ENCODE results near the gene NF2. TPM values are rescaled to one million over a fixed set of nuclear protein-coding genes. Genes with fewer than 3 reads are reported as not detected.

The NF2 gene
- total and polyA plus RNA-seq, 2 experiments from 2014 or later, result 14.4 to 54.5 TPM

DNA sequence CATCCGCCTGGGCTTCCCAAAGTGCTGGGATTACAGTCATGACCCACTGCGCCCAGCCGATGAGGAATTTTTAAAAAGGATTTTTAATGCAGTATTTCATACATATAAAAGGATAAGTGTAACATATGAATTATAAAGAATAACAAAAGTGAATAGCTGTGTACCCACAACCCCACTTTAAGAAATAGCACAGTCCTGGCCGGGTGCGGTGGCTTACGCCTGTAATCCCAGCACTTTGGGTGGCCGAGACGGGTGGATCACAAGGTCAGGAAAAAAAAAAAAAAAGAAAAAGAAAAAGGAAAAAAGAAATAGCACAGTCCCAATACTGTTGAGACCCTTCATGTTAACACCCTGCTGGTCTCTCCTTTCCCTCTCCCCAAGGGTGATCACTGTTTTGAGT is 62.1 kb downstream of the NF2 start:
- Mint-ChIP-seq H3K27ac (no peak overlapping the region), H3K36me3 (ENCODE audit: low read depth) (peaks cover 11% of the 10 kb centered on the region; the same call in 2 of the 3 replicates), H3K4me3 (no peak overlapping the region), H3K27me3 (ENCODE audit: insufficient read depth, low read depth, poor library complexity) (peaks cover 5% of the 10 kb centered on the region), H3K9me3 (no peaks in the 10 kb centered on the region), H3K4me1 (no peaks in the 10 kb centered on the region)
- no peak for DNase-seq (ENCODE audit: low spot score)
- Histone ChIP-seq H3K4me3 (no peak overlapping the region), H3K79me2 (replicated peaks; ENCODE audit: insufficient read depth) (no peaks in the 10 kb centered on the region), H3F3A (replicated peaks; ENCODE audit: low read depth) (no peaks in the 10 kb centered on the region), H4K20me1 (replicated peaks; ENCODE audit: insufficient read depth) (peaks cover 5% of the 10 kb centered on the region; the same call in 1 of the 2 replicates), H3K27ac (ENCODE audit: low read depth) (no peak overlapping the region), H3K4me1 (ENCODE audit: insufficient read depth) (no peaks in the 10 kb centered on the region), H2AFZ (no peak overlapping the region), H3K4me2 (no peak overlapping the region), H3K27me3 (ENCODE audit: insufficient read depth) (no peaks in the 10 kb centered on the region), H3K9me2 (ENCODE audit: insufficient read depth) (no peaks in the 10 kb centered on the region), H3K36me3 (ENCODE audit: insufficient read depth) (peaks cover 5% of the 10 kb centered on the region; the same call in 1 of the 2 replicates)
- no peak for ATAC-seq
- TF ChIP-seq, protein P1, sequence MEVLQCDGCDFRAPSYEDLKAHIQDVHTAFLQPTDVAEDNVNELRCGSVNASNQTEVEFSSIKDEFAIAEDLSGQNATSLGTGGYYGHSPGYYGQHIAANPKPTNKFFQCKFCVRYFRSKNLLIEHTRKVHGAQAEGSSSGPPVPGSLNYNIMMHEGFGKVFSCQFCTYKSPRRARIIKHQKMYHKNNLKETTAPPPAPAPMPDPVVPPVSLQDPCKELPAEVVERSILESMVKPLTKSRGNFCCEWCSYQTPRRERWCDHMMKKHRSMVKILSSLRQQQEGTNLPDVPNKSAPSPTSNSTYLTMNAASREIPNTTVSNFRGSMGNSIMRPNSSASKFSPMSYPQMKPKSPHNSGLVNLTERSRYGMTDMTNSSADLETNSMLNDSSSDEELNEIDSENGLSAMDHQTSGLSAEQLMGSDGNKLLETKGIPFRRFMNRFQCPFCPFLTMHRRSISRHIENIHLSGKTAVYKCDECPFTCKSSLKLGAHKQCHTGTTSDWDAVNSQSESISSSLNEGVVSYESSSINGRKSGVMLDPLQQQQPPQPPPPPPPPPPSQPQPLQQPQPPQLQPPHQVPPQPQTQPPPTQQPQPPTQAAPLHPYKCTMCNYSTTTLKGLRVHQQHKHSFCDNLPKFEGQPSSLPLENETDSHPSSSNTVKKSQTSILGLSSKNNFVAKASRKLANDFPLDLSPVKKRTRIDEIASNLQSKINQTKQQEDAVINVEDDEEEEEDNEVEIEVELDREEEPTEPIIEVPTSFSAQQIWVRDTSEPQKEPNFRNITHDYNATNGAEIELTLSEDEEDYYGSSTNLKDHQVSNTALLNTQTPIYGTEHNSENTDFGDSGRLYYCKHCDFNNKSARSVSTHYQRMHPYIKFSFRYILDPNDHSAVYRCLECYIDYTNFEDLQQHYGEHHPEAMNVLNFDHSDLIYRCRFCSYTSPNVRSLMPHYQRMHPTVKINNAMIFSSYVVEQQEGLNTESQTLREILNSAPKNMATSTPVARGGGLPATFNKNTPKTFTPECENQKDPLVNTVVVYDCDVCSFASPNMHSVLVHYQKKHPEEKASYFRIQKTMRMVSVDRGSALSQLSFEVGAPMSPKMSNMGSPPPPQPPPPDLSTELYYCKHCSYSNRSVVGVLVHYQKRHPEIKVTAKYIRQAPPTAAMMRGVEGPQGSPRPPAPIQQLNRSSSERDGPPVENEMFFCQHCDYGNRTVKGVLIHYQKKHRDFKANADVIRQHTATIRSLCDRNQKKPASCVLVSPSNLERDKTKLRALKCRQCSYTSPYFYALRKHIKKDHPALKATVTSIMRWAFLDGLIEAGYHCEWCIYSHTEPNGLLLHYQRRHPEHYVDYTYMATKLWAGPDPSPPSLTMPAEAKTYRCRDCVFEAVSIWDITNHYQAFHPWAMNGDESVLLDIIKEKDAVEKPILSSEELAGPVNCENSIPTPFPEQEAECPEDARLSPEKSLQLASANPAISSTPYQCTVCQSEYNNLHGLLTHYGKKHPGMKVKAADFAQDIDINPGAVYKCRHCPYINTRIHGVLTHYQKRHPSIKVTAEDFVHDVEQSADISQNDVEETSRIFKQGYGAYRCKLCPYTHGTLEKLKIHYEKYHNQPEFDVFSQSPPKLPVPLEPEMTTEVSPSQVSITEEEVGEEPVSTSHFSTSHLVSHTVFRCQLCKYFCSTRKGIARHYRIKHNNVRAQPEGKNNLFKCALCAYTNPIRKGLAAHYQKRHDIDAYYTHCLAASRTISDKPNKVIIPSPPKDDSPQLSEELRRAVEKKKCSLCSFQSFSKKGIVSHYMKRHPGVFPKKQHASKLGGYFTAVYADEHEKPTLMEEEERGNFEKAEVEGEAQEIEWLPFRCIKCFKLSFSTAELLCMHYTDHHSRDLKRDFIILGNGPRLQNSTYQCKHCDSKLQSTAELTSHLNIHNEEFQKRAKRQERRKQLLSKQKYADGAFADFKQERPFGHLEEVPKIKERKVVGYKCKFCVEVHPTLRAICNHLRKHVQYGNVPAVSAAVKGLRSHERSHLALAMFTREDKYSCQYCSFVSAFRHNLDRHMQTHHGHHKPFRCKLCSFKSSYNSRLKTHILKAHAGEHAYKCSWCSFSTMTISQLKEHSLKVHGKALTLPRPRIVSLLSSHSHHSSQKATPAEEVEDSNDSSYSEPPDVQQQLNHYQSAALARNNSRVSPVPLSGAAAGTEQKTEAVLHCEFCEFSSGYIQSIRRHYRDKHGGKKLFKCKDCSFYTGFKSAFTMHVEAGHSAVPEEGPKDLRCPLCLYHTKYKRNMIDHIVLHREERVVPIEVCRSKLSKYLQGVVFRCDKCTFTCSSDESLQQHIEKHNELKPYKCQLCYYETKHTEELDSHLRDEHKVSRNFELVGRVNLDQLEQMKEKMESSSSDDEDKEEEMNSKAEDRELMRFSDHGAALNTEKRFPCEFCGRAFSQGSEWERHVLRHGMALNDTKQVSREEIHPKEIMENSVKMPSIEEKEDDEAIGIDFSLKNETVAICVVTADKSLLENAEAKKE (CRISPR knock-in tag; IDR thresholded peaks at IDR 0.05), result no peak
- TF ChIP-seq, protein P2, sequence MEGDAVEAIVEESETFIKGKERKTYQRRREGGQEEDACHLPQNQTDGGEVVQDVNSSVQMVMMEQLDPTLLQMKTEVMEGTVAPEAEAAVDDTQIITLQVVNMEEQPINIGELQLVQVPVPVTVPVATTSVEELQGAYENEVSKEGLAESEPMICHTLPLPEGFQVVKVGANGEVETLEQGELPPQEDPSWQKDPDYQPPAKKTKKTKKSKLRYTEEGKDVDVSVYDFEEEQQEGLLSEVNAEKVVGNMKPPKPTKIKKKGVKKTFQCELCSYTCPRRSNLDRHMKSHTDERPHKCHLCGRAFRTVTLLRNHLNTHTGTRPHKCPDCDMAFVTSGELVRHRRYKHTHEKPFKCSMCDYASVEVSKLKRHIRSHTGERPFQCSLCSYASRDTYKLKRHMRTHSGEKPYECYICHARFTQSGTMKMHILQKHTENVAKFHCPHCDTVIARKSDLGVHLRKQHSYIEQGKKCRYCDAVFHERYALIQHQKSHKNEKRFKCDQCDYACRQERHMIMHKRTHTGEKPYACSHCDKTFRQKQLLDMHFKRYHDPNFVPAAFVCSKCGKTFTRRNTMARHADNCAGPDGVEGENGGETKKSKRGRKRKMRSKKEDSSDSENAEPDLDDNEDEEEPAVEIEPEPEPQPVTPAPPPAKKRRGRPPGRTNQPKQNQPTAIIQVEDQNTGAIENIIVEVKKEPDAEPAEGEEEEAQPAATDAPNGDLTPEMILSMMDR (conservative IDR thresholded peaks at IDR 0.05; ENCODE audit: low read depth in 2 of 2), result no peak
- no peak for TF ChIP-seq EZH2 (IDR thresholded peaks at IDR 0.05; ENCODE audit: low read depth, unreplicated experiment)
- TF ChIP-seq ZNF114 (CRISPR knock-in tag; IDR thresholded peaks at IDR 0.05), result no peak
- no peak for TF ChIP-seq CREB1 (CRISPR knock-in tag; IDR thresholded peaks at IDR 0.05; ENCODE audit: low read depth)
- no peak for TF ChIP-seq ZNF331 (CRISPR knock-in tag; IDR thresholded peaks at IDR 0.05; ENCODE audit: low read depth)
- TF ChIP-seq POLR2AphosphoS5 (IDR thresholded peaks at IDR 0.05; ENCODE audit: low read depth), result no peak
- TF ChIP-seq NANOG (IDR thresholded peaks at IDR 0.05; ENCODE audit: borderline replicate concordance), result no peak
- no peak for TF ChIP-seq EZH2phosphoT487 (IDR thresholded peaks at IDR 0.05; ENCODE audit: unreplicated experiment)
- TF ChIP-seq, protein P3, sequence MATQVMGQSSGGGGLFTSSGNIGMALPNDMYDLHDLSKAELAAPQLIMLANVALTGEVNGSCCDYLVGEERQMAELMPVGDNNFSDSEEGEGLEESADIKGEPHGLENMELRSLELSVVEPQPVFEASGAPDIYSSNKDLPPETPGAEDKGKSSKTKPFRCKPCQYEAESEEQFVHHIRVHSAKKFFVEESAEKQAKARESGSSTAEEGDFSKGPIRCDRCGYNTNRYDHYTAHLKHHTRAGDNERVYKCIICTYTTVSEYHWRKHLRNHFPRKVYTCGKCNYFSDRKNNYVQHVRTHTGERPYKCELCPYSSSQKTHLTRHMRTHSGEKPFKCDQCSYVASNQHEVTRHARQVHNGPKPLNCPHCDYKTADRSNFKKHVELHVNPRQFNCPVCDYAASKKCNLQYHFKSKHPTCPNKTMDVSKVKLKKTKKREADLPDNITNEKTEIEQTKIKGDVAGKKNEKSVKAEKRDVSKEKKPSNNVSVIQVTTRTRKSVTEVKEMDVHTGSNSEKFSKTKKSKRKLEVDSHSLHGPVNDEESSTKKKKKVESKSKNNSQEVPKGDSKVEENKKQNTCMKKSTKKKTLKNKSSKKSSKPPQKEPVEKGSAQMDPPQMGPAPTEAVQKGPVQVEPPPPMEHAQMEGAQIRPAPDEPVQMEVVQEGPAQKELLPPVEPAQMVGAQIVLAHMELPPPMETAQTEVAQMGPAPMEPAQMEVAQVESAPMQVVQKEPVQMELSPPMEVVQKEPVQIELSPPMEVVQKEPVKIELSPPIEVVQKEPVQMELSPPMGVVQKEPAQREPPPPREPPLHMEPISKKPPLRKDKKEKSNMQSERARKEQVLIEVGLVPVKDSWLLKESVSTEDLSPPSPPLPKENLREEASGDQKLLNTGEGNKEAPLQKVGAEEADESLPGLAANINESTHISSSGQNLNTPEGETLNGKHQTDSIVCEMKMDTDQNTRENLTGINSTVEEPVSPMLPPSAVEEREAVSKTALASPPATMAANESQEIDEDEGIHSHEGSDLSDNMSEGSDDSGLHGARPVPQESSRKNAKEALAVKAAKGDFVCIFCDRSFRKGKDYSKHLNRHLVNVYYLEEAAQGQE (IDR thresholded peaks at IDR 0.05; ENCODE audit: unreplicated experiment), result no peak
- TF ChIP-seq, protein P4, sequence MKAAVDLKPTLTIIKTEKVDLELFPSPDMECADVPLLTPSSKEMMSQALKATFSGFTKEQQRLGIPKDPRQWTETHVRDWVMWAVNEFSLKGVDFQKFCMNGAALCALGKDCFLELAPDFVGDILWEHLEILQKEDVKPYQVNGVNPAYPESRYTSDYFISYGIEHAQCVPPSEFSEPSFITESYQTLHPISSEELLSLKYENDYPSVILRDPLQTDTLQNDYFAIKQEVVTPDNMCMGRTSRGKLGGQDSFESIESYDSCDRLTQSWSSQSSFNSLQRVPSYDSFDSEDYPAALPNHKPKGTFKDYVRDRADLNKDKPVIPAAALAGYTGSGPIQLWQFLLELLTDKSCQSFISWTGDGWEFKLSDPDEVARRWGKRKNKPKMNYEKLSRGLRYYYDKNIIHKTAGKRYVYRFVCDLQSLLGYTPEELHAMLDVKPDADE (IDR thresholded peaks at IDR 0.05), result no peak
- TF ChIP-seq JUNB (IDR thresholded peaks at IDR 0.05; ENCODE audit: unreplicated experiment), result no peak
- TF ChIP-seq STAT1 (IDR thresholded peaks at IDR 0.05; ENCODE audit: unreplicated experiment), result no peak
